Cardiac fibroblast (primary cell): Measurements from ENCODE around the gene CISD1.

ENCODE experiments used
- DNase-seq, 2 donors: peaks; one replicate each; pipeline versions ENCODE4 v3.0.0 to v3.0.0-alpha.2; 2010; ENCODE audit warnings: low read depth in 2 of 2
- H3K4me3 ChIP-seq, 2 donors: replicated peaks in 1 of 2; 1 replicate in 1 of 2; 2 replicates in 1 of 2; pipeline ENCODE4 v1.5.1; 2011; ENCODE audit warnings: low read depth in 2 of 2, low read length in 2 of 2, mild to moderate bottlenecking in 2 of 2, moderate library complexity in 1 of 2
- CTCF ChIP-seq: IDR thresholded peaks from one replicate; pipeline ENCODE4 v1.5.1; 2011; ENCODE audit warnings: low read depth, mild to moderate bottlenecking, low read length, inconsistent platforms

CISD1 gene

GRCh38 chr10:58266003-58266825 is 2.7 kb upstream of the CISD1 start:
- TF ChIP-seq CTCF = no peak
- peak; percentile 69 to 85 for DNase-seq
- H3K4me3 ChIP-seq = peak overlapping the region; percentile 83 to 96

GRCh38 chr10:58266826-58267712 is 1.9 kb upstream of the CISD1 start:
- no peak for TF ChIP-seq CTCF
- H3K4me3 ChIP-seq = peak overlapping the region; percentile 83 to 96
- peak; percentile 60 to 79 for DNase-seq

DNA sequence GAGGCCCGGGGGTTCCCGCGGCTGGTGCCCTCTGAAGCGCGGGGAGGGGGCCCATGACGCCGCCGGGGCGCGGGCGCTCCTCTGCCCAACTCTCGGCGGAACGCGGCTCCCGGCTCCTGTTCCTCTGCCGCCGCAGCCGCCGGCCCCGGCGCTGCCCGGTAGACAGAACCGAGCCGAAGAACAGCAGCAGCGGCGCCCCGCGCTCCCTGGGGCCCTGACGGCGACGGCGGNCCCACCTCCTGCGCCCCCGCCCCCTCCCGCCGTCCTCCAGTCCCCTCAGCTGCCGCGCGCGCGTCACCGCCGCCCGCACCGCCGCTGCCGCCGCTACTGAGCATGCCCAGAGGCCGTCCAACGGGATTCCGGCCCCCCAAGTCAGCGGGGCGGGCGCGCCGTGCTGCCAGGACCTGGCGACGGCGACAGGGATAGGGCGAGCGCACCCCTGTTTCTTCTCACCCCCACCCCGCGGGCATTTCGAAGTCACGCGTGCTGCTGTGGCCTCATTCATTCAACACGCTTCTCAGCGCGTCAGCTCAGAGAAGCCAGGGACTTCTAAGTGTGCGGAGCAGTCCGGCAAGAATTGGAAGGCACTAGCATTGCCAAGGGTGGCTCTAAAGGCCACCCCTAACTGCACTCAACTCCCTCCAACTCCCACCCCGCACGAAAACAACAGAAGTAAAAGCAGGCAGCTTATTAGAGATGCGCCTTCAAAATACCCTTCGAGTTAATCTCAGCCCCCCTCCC is 1.1 kb upstream of the CISD1 start, which contains the start of gene IPMK:
TSS of gene IPMK (minus strand) at position 182 of the 741 bp plus-strand sequence. CDS start 283 bp downstream, outside the sequence.
- peak within 1 kb of the TSS; percentile 83 to 96 for H3K4me3 ChIP-seq
- peak; percentile 90 to 95 for DNase-seq
- TF ChIP-seq CTCF = no peak

GRCh38 chr10:58268454-58268945 is 462 bp upstream of the CISD1 start:
- DNase-seq = no peak
- no peak for TF ChIP-seq CTCF
- H3K4me3 ChIP-seq = peak overlapping the region; percentile 80 to 83

DNA sequence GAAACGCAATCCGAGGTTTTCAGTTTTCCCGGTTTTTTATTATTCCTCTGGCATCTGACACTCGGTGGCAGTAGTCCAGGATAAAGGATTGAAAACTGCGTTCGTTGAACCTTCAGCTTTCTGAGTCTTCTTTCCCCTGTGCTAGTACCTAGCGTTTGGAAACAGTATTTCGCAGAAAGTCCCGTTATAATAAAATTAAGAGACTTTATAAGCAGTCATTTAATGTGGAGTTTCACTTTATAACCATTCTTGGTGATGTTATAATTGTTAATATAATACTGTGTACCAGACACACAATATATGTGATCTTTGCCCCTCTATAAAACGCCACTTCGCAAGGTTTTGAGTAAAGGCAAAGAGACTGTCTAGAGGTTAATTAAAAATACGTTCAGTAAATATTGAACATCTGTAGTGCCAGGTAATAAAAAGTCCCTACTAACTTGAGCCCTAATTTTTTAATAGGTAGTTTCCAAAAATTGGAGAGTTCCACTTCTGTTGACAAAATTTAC is 874 bp downstream of the CISD1 start:
- peak overlapping the region; percentile 80 to 83 for H3K4me3 ChIP-seq
- no peak for DNase-seq
- no peak for TF ChIP-seq CTCF

- no peak overlapping the region for H3K4me3 ChIP-seq
- no peak for DNase-seq
- TF ChIP-seq CTCF = no peak
These were observed 6.3 kb downstream of the CISD1 start for GRCh38 chr10:58275261-58275660.
